HCT116 (cell line): ENCODE results near the gene CTU1. TPM values are rescaled to one million over a fixed set of nuclear protein-coding genes. Genes with fewer than 3 reads are reported as not detected.

Experiments used
- ATAC-seq: fragments of 200-7000 bp; cut with Tn5 transposase; 2 replicates; pipeline ENCODE4 v1.9.1; 2020; ENCODE audit warnings: mild to moderate bottlenecking, moderate library complexity
- BruUV-seq: library from RNA; stranded (reverse); fragments of 400-500 nt; replicated peaks from 2 replicates; lab custom pipeline; 2021; lab: Mats Ljungman, UMichigan
- CTCF ChIA-PET: fragments of 300-600 bp; sonication (Branson Sonifier 250); formaldehyde crosslinking; loops from one replicate; lab custom pipeline; 2021; ENCODE audit warnings: antibody characterized with exemption; lab: Charles Lee
- POLR2A ChIA-PET: fragments of 300-600, 350-600 bp; sonication (Branson Sonifier 250); formaldehyde crosslinking; loops from one replicate; lab custom pipeline; 2021; ENCODE audit warnings: antibody characterized with exemption; lab: Charles Lee
- RAD21 ChIA-PET, 2 experiments: fragments of 300-600 bp; sonication (Branson Sonifier 250); formaldehyde crosslinking; loops; one replicate each; lab custom pipeline; 2023; ENCODE audit warnings: low total read pairs in 2 of 2; ENCODE audit not compliant: uncharacterized antibody in 2 of 2, unreplicated experiment in 2 of 2, low non-redundant PET in 1 of 2; lab: Charles Lee
- DNase-seq: peaks from one replicate; pipeline ENCODE4 v3.0.0-alpha.2; 2010; ENCODE audit warnings: low read depth, low spot score
- H2AFZ ChIP-seq: fragments of 200-600 bp; shearing (Covaris generic), sonication (generic); 2 replicates; pipeline ENCODE4 v1.6.1; 2017; ENCODE audit warnings: low read depth, mixed run types, mixed read lengths, antibody characterized with exemption, low read length; ENCODE audit not compliant: poor library complexity, severe bottlenecking
- H3K27ac ChIP-seq: 2 replicates; pipeline ENCODE4 v1.5.1; 2012; ENCODE audit warnings: low read depth, low read length
- H3K27me3 ChIP-seq: fragments of 200-600 bp; sonication (generic); 2 replicates; pipeline ENCODE4 v1.6.1; 2016; ENCODE audit warnings: mixed run types, low read length, mixed read lengths; ENCODE audit not compliant: insufficient read depth
- H3K36me3 ChIP-seq, 2 experiments: fragments of 200-500 bp in 1 of 2; fragments of 200-600 bp in 1 of 2; sonication (Bioruptor generic) in 1 of 2; sonication (generic) in 1 of 2; 2 replicates each; pipeline versions ENCODE4 v1.5.1 to v1.6.1; 2014 to 2016; ENCODE audit warnings: low read length in 2 of 2, inconsistent platforms in 1 of 2, mixed read lengths in 1 of 2, mixed run types in 1 of 2; ENCODE audit not compliant: insufficient read depth in 2 of 2, control insufficient read depth in 1 of 2
- H3K4me1 ChIP-seq, 2 experiments: fragments of 200-600 bp in 1 of 2; sonication (generic) in 1 of 2; 2 replicates each; pipeline versions ENCODE4 v1.5.1 to v1.6.1; 2012 to 2017; ENCODE audit warnings: low read length in 2 of 2, inconsistent platforms in 1 of 2, mild to moderate bottlenecking in 1 of 2, mixed read lengths in 1 of 2, mixed run types in 1 of 2, moderate library complexity in 1 of 2; ENCODE audit not compliant: insufficient read depth in 2 of 2, control insufficient read depth in 1 of 2
- H3K4me2 ChIP-seq: fragments of 200-600 bp; sonication (generic); 2 replicates; pipeline ENCODE4 v1.6.1; 2017; ENCODE audit warnings: mixed run types, low read length, mixed read lengths
- H3K4me3 ChIP-seq, 2 experiments: fragments of 200-600 bp in 1 of 2; sonication (generic) in 1 of 2; replicated peaks in 1 of 2; 2 replicates each; pipeline ENCODE4 v1.5.1; 2011 to 2016; ENCODE audit warnings: low read length in 2 of 2, control low read depth in 1 of 2, low read depth in 1 of 2, mild to moderate bottlenecking in 1 of 2, mixed read lengths in 1 of 2, mixed run types in 1 of 2
- H3K79me2 ChIP-seq: fragments of 200-600 bp; sonication (generic); 2 replicates; pipeline ENCODE4 v1.6.1; 2017; ENCODE audit warnings: mild to moderate bottlenecking, mixed run types, low read length, moderate library complexity, mixed read lengths; ENCODE audit not compliant: insufficient read depth
- H3K9ac ChIP-seq: fragments of 200-600 bp; sonication (generic); 2 replicates; pipeline ENCODE4 v1.6.1; 2016; ENCODE audit warnings: low read length, mixed read lengths
- H3K9me2 ChIP-seq: fragments of 200-600 bp; sonication (generic), shearing (Covaris generic); 2 replicates; pipeline ENCODE4 v1.6.1; 2017; ENCODE audit warnings: mixed run types, mild to moderate bottlenecking, moderate library complexity; ENCODE audit not compliant: insufficient read depth
- H3K9me3 ChIP-seq, 2 experiments: fragments of 200-500 bp in 1 of 2; fragments of 200-600 bp in 1 of 2; sonication (Bioruptor generic) in 1 of 2; sonication (generic) in 1 of 2; 2 replicates each; pipeline ENCODE4 v1.6.1; 2014 to 2017; ENCODE audit warnings: low read length in 2 of 2, mixed read lengths in 2 of 2, inconsistent platforms in 1 of 2, low read depth in 1 of 2, mild to moderate bottlenecking in 1 of 2, mixed run types in 1 of 2, moderate library complexity in 1 of 2; ENCODE audit not compliant: control insufficient read depth in 1 of 2, insufficient read depth in 1 of 2
- H4K20me1 ChIP-seq: fragments of 200-600 bp; sonication (generic), shearing (Covaris generic); 2 replicates; pipeline ENCODE4 v1.6.1; 2017; ENCODE audit warnings: mixed run types, mild to moderate bottlenecking, moderate library complexity; ENCODE audit not compliant: insufficient read depth
- EGR1 ChIP-seq: IDR thresholded peaks from 2 replicates; pipeline ENCODE4 v1.6.1; 2012; ENCODE audit warnings: low read depth
- ELF1 ChIP-seq: IDR thresholded peaks from 2 replicates; pipeline ENCODE4 v1.6.1; 2012; ENCODE audit warnings: low read depth, borderline replicate concordance
- JUND ChIP-seq: IDR thresholded peaks from 2 replicates; pipeline ENCODE4 v1.6.1; 2012
- POLR2A ChIP-seq: IDR thresholded peaks from 2 replicates; pipeline ENCODE4 v1.7.0; 2011; ENCODE audit warnings: borderline replicate concordance; ENCODE audit not compliant: insufficient read depth, insufficient read length; ENCODE audit errors: extremely low read depth
- TCF7L2 ChIP-seq: IDR thresholded peaks from 2 replicates; pipeline ENCODE4 v1.7.0; 2011; ENCODE audit warnings: borderline replicate concordance, inconsistent platforms; ENCODE audit not compliant: insufficient read depth, insufficient read length; ENCODE audit errors: extremely low read depth
- ZFX ChIP-seq: fragments of 450-650 bp; IDR thresholded peaks from 2 replicates; pipeline ENCODE4 v1.6.1; 2017
- intact Hi-C: fragments of 100-400 bp; cut with micrococcal nuclease; formaldehyde crosslinking; loops from 2 replicates; pipeline ENCODE4 v1.10.0; 2022
- total RNA-seq: library from RNA; stranded (reverse); gene quantifications from one replicate; pipeline ENCODE4 v1.2.1, GENCODE V29; 2021; ENCODE audit not compliant: unreplicated experiment
- TF ChIP-seq, protein P1 (sequence below): IDR thresholded peaks from 2 replicates; pipeline ENCODE4 v1.6.1; 2011; ENCODE audit warnings: mild to moderate bottlenecking, low read length, moderate library complexity; ENCODE audit not compliant: insufficient replicate concordance; ENCODE audit errors: extremely low read depth

The CTU1 gene
- total RNA-seq, 1 experiment from 2014 or later, result 14.0 TPM

DNA sequence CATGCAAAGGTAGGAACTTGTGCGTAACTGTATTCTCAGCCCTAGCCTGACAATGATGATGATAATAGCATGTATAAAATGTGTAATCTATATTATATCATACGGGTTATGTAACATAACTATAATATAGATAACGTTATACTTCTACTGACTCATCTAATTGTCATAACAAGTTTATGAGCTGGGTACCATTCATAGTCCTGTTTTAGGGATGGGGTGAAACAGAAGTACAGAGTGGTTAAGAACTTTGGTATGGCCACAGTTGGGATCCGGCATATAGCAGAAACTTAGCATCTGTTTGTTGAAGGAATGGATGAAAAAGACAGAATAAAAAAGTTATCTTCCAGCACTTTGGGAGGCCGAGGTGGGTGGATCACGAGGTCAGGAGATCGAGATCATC lies 5.2 kb downstream of the CTU1 start (continued):
- TF ChIP-seq POLR2A, result no peak
- no peak for TF ChIP-seq EGR1
- no peak for TF ChIP-seq TCF7L2
- TF ChIP-seq JUND, result no peak
- TF ChIP-seq, protein P1, sequence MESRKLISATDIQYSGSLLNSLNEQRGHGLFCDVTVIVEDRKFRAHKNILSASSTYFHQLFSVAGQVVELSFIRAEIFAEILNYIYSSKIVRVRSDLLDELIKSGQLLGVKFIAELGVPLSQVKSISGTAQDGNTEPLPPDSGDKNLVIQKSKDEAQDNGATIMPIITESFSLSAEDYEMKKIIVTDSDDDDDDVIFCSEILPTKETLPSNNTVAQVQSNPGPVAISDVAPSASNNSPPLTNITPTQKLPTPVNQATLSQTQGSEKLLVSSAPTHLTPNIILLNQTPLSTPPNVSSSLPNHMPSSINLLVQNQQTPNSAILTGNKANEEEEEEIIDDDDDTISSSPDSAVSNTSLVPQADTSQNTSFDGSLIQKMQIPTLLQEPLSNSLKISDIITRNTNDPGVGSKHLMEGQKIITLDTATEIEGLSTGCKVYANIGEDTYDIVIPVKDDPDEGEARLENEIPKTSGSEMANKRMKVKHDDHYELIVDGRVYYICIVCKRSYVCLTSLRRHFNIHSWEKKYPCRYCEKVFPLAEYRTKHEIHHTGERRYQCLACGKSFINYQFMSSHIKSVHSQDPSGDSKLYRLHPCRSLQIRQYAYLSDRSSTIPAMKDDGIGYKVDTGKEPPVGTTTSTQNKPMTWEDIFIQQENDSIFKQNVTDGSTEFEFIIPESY, result no peak

GRCh38 chr19:51101171-51101865 lies 6.9 kb downstream of the CTU1 start:
- Histone ChIP-seq H3K9me2 (no peaks in the 10 kb centered on the region), H3K27me3 (no peaks in the 10 kb centered on the region), H3K4me2 (no peak overlapping the region), H3K4me1 (peaks cover 0 to 6% of the 10 kb centered on the region in 2 experiments; a peak in 1 of 4 replicates), H3K9ac (no peak overlapping the region), H3K79me2 (peaks cover 29% of the 10 kb centered on the region), H3K36me3 (peaks cover 6 to 18% of the 10 kb centered on the region in 2 experiments; a peak in 3 of 4 replicates), H3K9me3 (no peaks in the 10 kb centered on the region), H4K20me1 (no peaks in the 10 kb centered on the region), H3K27ac (no peak overlapping the region), H2AFZ (no peak overlapping the region), H3K4me3 (no peak overlapping the region)
- intact Hi-C loops, result no loop called here
- ATAC-seq (no peak), DNase-seq (no peak)
- ChIA-PET POLR2A (no interaction called here), CTCF (interaction anchor here (1.3 kb wide), 1 partner anchor 80 kb away, joined by 3 read pairs; no protein-coding TSS in a partner anchor), RAD21 (no interaction called here)
- no peak for TF ChIP-seq POLR2A
- TF ChIP-seq ELF1, result no peak
- no peak for TF ChIP-seq ZFX
- BruUV-seq, result no TSS peak
